ENCODE measurements around the gene FCHO2.
A peak's percentile ranks its signal among the peaks of the same experiment; 100 is the strongest.

The FCHO2 gene

GRCh38 chr5:72936893-72937292 lies 18.9 kb upstream of the FCHO2 start:
- Histone ChIP-seq H3K4me1 (ENCODE audit: control insufficient read depth, insufficient read depth, low read length) (no peaks in the 10 kb centered on the region), H3K36me3 (ENCODE audit: control insufficient read depth, insufficient read depth, low read length) (no peaks in the 10 kb centered on the region), H3K9ac (ENCODE audit: low read depth, low read length) (no peak overlapping the region), H3K27ac (ENCODE audit: low read depth, low read length) (no peak overlapping the region), H3K27me3 (ENCODE audit: control insufficient read depth, insufficient read depth, low read length) (no peaks in the 10 kb centered on the region), H3K4me3 (ENCODE audit: low read depth, low read length) (no peak overlapping the region), H3K9me3 (ENCODE audit: control insufficient read depth, insufficient read depth, low read length) (no peaks in the 10 kb centered on the region; the same call in 1 of the 2 replicates)

- no peaks in the 10 kb centered on the region for H3K4me1 ChIP-seq (ENCODE audit: control insufficient read depth, insufficient read depth, low read length)
- no peak overlapping the region for H3K27ac ChIP-seq (ENCODE audit: low read depth, low read length)
- no peaks in the 10 kb centered on the region for H3K27me3 ChIP-seq (ENCODE audit: control insufficient read depth, insufficient read depth, low read length)
- no peaks in the 10 kb centered on the region for H3K36me3 ChIP-seq (ENCODE audit: control insufficient read depth, insufficient read depth, low read length)
- H3K9ac ChIP-seq (ENCODE audit: low read depth, low read length): no peak overlapping the region
- H3K4me3 ChIP-seq (ENCODE audit: low read depth, low read length): no peak overlapping the region
- H3K9me3 ChIP-seq (ENCODE audit: control insufficient read depth, insufficient read depth, low read length): no peaks in the 10 kb centered on the region; the same call in 1 of the 2 replicates
Measured at GRCh38 chr5:72937517-72938061, 18.3 kb upstream of the FCHO2 start.

- no peaks in the 10 kb centered on the region for H3K4me1 ChIP-seq (ENCODE audit: control insufficient read depth, insufficient read depth, low read length)
- no peaks in the 10 kb centered on the region; the same call in 1 of the 2 replicates for H3K9me3 ChIP-seq (ENCODE audit: control insufficient read depth, insufficient read depth, low read length)
- no peak overlapping the region for H3K9ac ChIP-seq (ENCODE audit: low read depth, low read length)
- no peak overlapping the region for H3K4me3 ChIP-seq (ENCODE audit: low read depth, low read length)
- no peaks in the 10 kb centered on the region for H3K36me3 ChIP-seq (ENCODE audit: control insufficient read depth, insufficient read depth, low read length)
- no peaks in the 10 kb centered on the region for H3K27me3 ChIP-seq (ENCODE audit: control insufficient read depth, insufficient read depth, low read length)
- H3K27ac ChIP-seq (ENCODE audit: low read depth, low read length): no peak overlapping the region
Measured at GRCh38 chr5:72938206-72938605, 17.6 kb upstream of the FCHO2 start.

- no peak overlapping the region for H3K9ac ChIP-seq (ENCODE audit: low read depth, low read length)
Measured at GRCh38 chr5:72940082-72940481, 15.8 kb upstream of the FCHO2 start.

GRCh38 chr5:72943307-72943706 lies 12.5 kb upstream of the FCHO2 start:
- H3K4me1 ChIP-seq (ENCODE audit: control insufficient read depth, insufficient read depth, low read length): no peaks in the 10 kb centered on the region
- H3K36me3 ChIP-seq (ENCODE audit: control insufficient read depth, insufficient read depth, low read length): no peaks in the 10 kb centered on the region
- H3K27me3 ChIP-seq (ENCODE audit: control insufficient read depth, insufficient read depth, low read length): no peaks in the 10 kb centered on the region
- no peak overlapping the region for H3K9ac ChIP-seq (ENCODE audit: low read depth, low read length)
- H3K27ac ChIP-seq (ENCODE audit: low read depth, low read length): no peak overlapping the region
- no peaks in the 10 kb centered on the region for H3K9me3 ChIP-seq (ENCODE audit: control insufficient read depth, insufficient read depth, low read length)
- no peak overlapping the region for H3K4me3 ChIP-seq (ENCODE audit: low read depth, low read length)

More at GRCh38 chr5:72940082-72940481, 15.8 kb upstream of the FCHO2 start:
- no peak overlapping the region for H3K27ac ChIP-seq (ENCODE audit: low read depth, low read length)
- no peaks in the 10 kb centered on the region for H3K27me3 ChIP-seq (ENCODE audit: control insufficient read depth, insufficient read depth, low read length)
- H3K9me3 ChIP-seq (ENCODE audit: control insufficient read depth, insufficient read depth, low read length): no peaks in the 10 kb centered on the region; the same call in 1 of the 2 replicates
- no peaks in the 10 kb centered on the region for H3K4me1 ChIP-seq (ENCODE audit: control insufficient read depth, insufficient read depth, low read length)
- H3K4me3 ChIP-seq (ENCODE audit: low read depth, low read length): no peak overlapping the region
- H3K36me3 ChIP-seq (ENCODE audit: control insufficient read depth, insufficient read depth, low read length): no peaks in the 10 kb centered on the region

GRCh38 chr5:72947498-72947897 lies 8.3 kb upstream of the FCHO2 start:
- Histone ChIP-seq H3K27ac (ENCODE audit: low read depth, low read length) (no peak overlapping the region), H3K27me3 (ENCODE audit: control insufficient read depth, insufficient read depth, low read length) (no peaks in the 10 kb centered on the region), H3K4me1 (ENCODE audit: control insufficient read depth, insufficient read depth, low read length) (no peaks in the 10 kb centered on the region), H3K36me3 (ENCODE audit: control insufficient read depth, insufficient read depth, low read length) (no peaks in the 10 kb centered on the region), H3K9me3 (ENCODE audit: control insufficient read depth, insufficient read depth, low read length) (no peaks in the 10 kb centered on the region), H3K4me3 (ENCODE audit: low read depth, low read length) (no peak overlapping the region), H3K9ac (ENCODE audit: low read depth, low read length) (no peak overlapping the region)

- Histone ChIP-seq H3K4me3 (ENCODE audit: low read depth, low read length) (no peak overlapping the region), H3K27ac (ENCODE audit: low read depth, low read length) (no peak overlapping the region), H3K9me3 (ENCODE audit: control insufficient read depth, insufficient read depth, low read length) (no peaks in the 10 kb centered on the region), H3K27me3 (ENCODE audit: control insufficient read depth, insufficient read depth, low read length) (no peaks in the 10 kb centered on the region), H3K36me3 (ENCODE audit: control insufficient read depth, insufficient read depth, low read length) (no peaks in the 10 kb centered on the region), H3K4me1 (ENCODE audit: control insufficient read depth, insufficient read depth, low read length) (peaks cover 10% of the 10 kb centered on the region), H3K9ac (ENCODE audit: low read depth, low read length) (no peak overlapping the region)
Measured at GRCh38 chr5:72949481-72949880, 6.4 kb upstream of the FCHO2 start.

- peaks cover 21% of the 10 kb centered on the region for H3K4me1 ChIP-seq (ENCODE audit: control insufficient read depth, insufficient read depth, low read length)
- H3K4me3 ChIP-seq (ENCODE audit: low read depth, low read length): no peak overlapping the region
- H3K27ac ChIP-seq (ENCODE audit: low read depth, low read length): no peak overlapping the region
- no peaks in the 10 kb centered on the region for H3K36me3 ChIP-seq (ENCODE audit: control insufficient read depth, insufficient read depth, low read length)
- H3K9ac ChIP-seq (ENCODE audit: low read depth, low read length): no peak overlapping the region
- no peaks in the 10 kb centered on the region for H3K9me3 ChIP-seq (ENCODE audit: control insufficient read depth, insufficient read depth, low read length)
- peaks cover 4% of the 10 kb centered on the region; the same call in 1 of the 2 replicates for H3K27me3 ChIP-seq (ENCODE audit: control insufficient read depth, insufficient read depth, low read length)
Measured at GRCh38 chr5:72951671-72952468, 4.0 kb upstream of the FCHO2 start.

GRCh38 chr5:72954389-72954788 lies 1.5 kb upstream of the FCHO2 start:
- Histone ChIP-seq H3K9ac (ENCODE audit: low read depth, low read length) (no peak overlapping the region), H3K27ac (ENCODE audit: low read depth, low read length) (no peak overlapping the region), H3K27me3 (ENCODE audit: control insufficient read depth, insufficient read depth, low read length) (peaks cover 4% of the 10 kb centered on the region; the same call in 1 of the 2 replicates), H3K4me3 (ENCODE audit: low read depth, low read length) (peak overlapping the region; percentile 94), H3K4me1 (ENCODE audit: control insufficient read depth, insufficient read depth, low read length) (peaks cover 25% of the 10 kb centered on the region), H3K9me3 (ENCODE audit: control insufficient read depth, insufficient read depth, low read length) (no peaks in the 10 kb centered on the region), H3K36me3 (ENCODE audit: control insufficient read depth, insufficient read depth, low read length) (no peaks in the 10 kb centered on the region)

- H3K27ac ChIP-seq (ENCODE audit: low read depth, low read length): peak overlapping the region; percentile 74
- peak overlapping the region; percentile 94 for H3K4me3 ChIP-seq (ENCODE audit: low read depth, low read length)
- peaks cover 4% of the 10 kb centered on the region; the same call in 1 of the 2 replicates for H3K27me3 ChIP-seq (ENCODE audit: control insufficient read depth, insufficient read depth, low read length)
- H3K9ac ChIP-seq (ENCODE audit: low read depth, low read length): peak overlapping the region; percentile 83
- no peaks in the 10 kb centered on the region for H3K9me3 ChIP-seq (ENCODE audit: control insufficient read depth, insufficient read depth, low read length)
- peaks cover 25% of the 10 kb centered on the region for H3K4me1 ChIP-seq (ENCODE audit: control insufficient read depth, insufficient read depth, low read length)
- no peaks in the 10 kb centered on the region for H3K36me3 ChIP-seq (ENCODE audit: control insufficient read depth, insufficient read depth, low read length)
Measured at GRCh38 chr5:72955143-72955767, 586 bp upstream of the FCHO2 start.
